ENCODE measurements around the gene C12orf75. TPM values are rescaled to one million over a fixed set of nuclear protein-coding genes. Genes with fewer than 3 reads are reported as not detected.

The C12orf75 gene
- total and polyA plus RNA-seq, 10 donors, result 12.7 to 33.4 (median 17.8) TPM

DNA sequence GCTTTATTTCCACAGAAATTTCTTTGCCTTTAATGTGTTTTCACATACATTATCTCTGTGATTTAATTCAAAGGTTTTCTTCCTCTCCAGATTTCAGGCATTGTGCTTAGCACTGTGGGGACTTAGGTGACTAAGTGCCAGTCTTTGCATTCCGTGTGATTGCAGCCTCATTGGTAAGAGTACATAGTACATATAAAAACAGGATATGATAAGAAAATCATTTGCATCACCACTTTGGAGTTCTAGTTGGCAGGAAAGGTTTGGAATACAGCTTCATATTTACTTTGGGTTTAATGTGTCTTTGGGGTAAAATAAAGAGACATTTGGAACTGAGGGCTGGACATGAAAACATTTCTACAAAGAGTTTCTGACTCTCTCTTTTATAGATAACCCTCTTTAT, 37.8 kb upstream of the C12orf75 start:
- no peak for DNase-seq
- Histone ChIP-seq H3K27ac (no peak overlapping the region), H3K4me1 (no peaks in the 10 kb centered on the region), H3K27me3 (replicated peaks in 1 of 7) (no peaks in the 10 kb centered on the region), H3K4me3 (no peak overlapping the region), H3K36me3 (no peaks in the 10 kb centered on the region), H3K9me3 (peaks cover 0 to 3% (median 1%) of the 10 kb centered on the region in 8 donors)
- intact Hi-C loops (cut with DNase I; ENCODE audit: low total_unique reads), result no loop called here
- WGBS, 5 donors, result 72 to 81% (median 77%) methylated on average over 1 of the region's 1 CpG
- no peak for TF ChIP-seq POLR2A (IDR thresholded peaks at IDR 0.05)
- TF ChIP-seq, protein P1, sequence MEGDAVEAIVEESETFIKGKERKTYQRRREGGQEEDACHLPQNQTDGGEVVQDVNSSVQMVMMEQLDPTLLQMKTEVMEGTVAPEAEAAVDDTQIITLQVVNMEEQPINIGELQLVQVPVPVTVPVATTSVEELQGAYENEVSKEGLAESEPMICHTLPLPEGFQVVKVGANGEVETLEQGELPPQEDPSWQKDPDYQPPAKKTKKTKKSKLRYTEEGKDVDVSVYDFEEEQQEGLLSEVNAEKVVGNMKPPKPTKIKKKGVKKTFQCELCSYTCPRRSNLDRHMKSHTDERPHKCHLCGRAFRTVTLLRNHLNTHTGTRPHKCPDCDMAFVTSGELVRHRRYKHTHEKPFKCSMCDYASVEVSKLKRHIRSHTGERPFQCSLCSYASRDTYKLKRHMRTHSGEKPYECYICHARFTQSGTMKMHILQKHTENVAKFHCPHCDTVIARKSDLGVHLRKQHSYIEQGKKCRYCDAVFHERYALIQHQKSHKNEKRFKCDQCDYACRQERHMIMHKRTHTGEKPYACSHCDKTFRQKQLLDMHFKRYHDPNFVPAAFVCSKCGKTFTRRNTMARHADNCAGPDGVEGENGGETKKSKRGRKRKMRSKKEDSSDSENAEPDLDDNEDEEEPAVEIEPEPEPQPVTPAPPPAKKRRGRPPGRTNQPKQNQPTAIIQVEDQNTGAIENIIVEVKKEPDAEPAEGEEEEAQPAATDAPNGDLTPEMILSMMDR (IDR thresholded peaks at IDR 0.05 in 8 of 11, conservative IDR thresholded peaks at IDR 0.05 in 3 of 11), result no peak
- TF ChIP-seq POLR2AphosphoS5 (IDR thresholded peaks at IDR 0.05), result no peak

DNA sequence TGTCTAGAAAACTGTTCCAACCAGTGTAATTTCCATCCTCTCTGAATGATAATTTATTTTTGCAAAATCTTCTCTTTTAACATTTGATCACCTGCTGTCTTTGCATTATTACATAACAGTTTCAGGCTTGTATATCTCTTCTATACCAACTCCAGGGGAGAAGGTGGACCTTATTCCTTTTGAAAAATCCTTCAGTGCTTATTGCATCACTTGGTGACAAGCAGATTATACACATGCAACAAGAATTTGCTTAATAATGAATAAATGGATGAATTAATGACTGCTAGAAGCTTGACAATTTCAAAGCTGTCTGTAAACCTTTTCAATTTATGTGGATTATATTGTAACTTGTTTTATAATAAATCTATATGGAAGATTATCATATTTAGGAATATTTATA, 37.3 kb upstream of the C12orf75 start:
- Histone ChIP-seq H3K36me3 (no peaks in the 10 kb centered on the region), H3K9me3 (peaks cover 0 to 8% (median 5%) of the 10 kb centered on the region in 8 donors), H3K4me1 (no peaks in the 10 kb centered on the region), H3K27me3 (replicated peaks in 1 of 7) (no peaks in the 10 kb centered on the region), H3K27ac (no peak overlapping the region), H3K4me3 (no peak overlapping the region)
- no peak for TF ChIP-seq POLR2A (IDR thresholded peaks at IDR 0.05)
- TF ChIP-seq, protein P1 (IDR thresholded peaks at IDR 0.05 in 8 of 11, conservative IDR thresholded peaks at IDR 0.05 in 3 of 11), result no peak
- intact Hi-C loops (cut with DNase I; ENCODE audit: low total_unique reads), result no loop called here
- DNase-seq, result no peak

DNA sequence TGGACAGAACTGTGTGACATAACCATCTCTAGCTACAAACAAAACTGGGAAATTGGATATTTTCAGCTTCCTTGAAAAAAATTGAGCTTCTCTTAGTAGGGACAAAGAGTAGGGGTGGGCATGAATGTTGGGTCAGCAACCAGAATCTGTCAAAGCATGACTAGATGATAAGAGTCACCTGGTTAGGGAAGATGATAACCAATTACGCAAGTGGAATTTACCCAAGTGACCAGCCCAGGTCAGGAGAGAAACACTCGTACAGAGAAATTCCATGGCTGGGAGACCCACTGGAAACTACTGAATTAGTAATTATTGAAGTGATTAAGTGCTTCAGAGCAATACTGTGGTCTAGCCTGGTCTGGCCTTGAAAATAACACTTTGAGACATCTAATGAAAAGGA, 36.3 kb upstream of the C12orf75 start:
- WGBS, 5 donors, result 80 to 98% (median 93%) methylated on average over 2 of the region's 2 CpGs
- intact Hi-C loops (cut with DNase I; ENCODE audit: low total_unique reads), result no loop called here
- H3K36me3 ChIP-seq, result no peaks in the 10 kb centered on the region

DNA sequence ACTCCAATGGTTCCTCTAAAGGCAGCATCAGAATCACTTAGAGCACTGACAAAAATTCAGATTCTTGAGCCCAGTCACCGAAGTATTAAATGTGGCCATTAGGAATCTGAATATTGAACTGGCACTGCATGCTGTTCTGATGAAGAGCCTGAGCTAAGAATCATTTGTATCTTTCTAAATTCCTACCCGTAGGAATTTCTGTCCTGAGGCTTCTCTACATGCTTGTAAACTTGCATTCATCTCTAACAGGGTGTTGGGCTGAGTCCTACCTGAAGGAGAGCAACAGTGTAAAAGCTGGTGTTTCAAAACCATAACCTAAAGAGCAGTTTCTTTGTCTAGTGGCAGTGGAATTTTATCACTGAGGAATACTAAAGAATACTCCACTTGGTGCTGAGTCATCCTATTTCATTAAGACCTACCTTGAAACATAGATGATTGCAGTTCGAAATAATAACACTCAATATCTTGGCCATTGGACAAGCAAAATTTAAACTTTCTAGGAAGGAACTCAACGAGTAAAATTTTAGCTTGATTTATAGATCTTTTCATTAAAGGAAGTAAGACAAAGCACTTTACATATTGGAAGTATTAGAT, 35.5 kb upstream of the C12orf75 start:
- intact Hi-C loops (cut with DNase I; ENCODE audit: low total_unique reads), result no loop called here
- DNase-seq, result no peak
- H3K27ac ChIP-seq, result no peak overlapping the region
- peaks cover 0 to 26% (median 23%) of the 10 kb centered on the region in 8 donors for H3K9me3 ChIP-seq
- TF ChIP-seq, protein P1 (IDR thresholded peaks at IDR 0.05 in 8 of 11, conservative IDR thresholded peaks at IDR 0.05 in 3 of 11), result no peak
- TF ChIP-seq POLR2AphosphoS5 (IDR thresholded peaks at IDR 0.05) (no peak), POLR2A (IDR thresholded peaks at IDR 0.05) (no peak)
- H3K4me3 ChIP-seq, result no peak overlapping the region
- H3K27me3 ChIP-seq (replicated peaks in 1 of 7), result no peaks in the 10 kb centered on the region
- H3K36me3 ChIP-seq, result no peaks in the 10 kb centered on the region
- 74 to 81% (median 76%) methylated on average over 4 of the region's 4 CpGs for WGBS, 5 donors
- H3K4me1 ChIP-seq, result no peaks in the 10 kb centered on the region

More for the DNA sequence above, 36.3 kb upstream of the C12orf75 start:
- no peak overlapping the region for H3K27ac ChIP-seq
- TF ChIP-seq, protein P1 (IDR thresholded peaks at IDR 0.05 in 8 of 11, conservative IDR thresholded peaks at IDR 0.05 in 3 of 11), result no peak
- TF ChIP-seq POLR2AphosphoS5 (IDR thresholded peaks at IDR 0.05) (no peak), POLR2A (IDR thresholded peaks at IDR 0.05) (no peak)
- H3K4me1 ChIP-seq, result no peaks in the 10 kb centered on the region
- DNase-seq, result no peak
- no peak overlapping the region for H3K4me3 ChIP-seq
- peaks cover 0 to 18% (median 15%) of the 10 kb centered on the region in 8 donors for H3K9me3 ChIP-seq
- no peaks in the 10 kb centered on the region for H3K27me3 ChIP-seq (replicated peaks in 1 of 7)
